Hematopoietic multipotent progenitor cell treated with erythropoietin and hydrocortisone succinate and interleukin-3 and kit ligand, for 8 days (in vitro differentiated cells): Measurements from ENCODE around the gene BBS9.
"Not testable (repeated sequence)": the region's sequence is repeated elsewhere in the genome, so short reads cannot be mapped to it uniquely, and the experiment has no call there.

ENCODE experiments used
- DNase-seq: peaks from one replicate; pipeline ENCODE4 v3.0.0-alpha.2; 2015

Gene BBS9

GRCh38 chr7:33287738-33288137 lies 158.4 kb downstream of the BBS9 start:
- no peak for DNase-seq

DNA sequence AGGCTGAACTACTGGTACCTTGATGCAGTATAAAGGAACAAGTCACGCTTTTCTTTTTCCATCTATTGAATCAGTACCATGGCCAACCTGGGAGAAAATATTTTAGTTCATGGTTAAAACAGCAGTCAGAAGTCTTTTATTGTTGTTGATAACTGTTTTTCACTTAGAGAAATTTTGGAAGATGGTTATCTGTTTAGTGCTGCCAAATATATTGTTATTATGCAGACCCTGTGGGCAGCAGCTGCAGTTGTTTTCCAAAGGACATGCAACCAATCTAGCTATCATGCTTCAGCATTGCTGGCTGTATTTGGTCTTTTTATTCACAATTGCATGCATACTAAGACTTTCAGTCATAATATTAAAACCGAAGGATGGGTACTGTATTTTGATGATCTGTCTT lies 169.5 kb downstream of the BBS9 start:
- no peak for DNase-seq

- DNase-seq, result no peak
Observed at GRCh38 chr7:33299425-33299824, 170.1 kb downstream of the BBS9 start.

- DNase-seq, result no peak
Observed at GRCh38 chr7:33300131-33300530, 170.8 kb downstream of the BBS9 start.

GRCh38 chr7:33300742-33301141 lies 171.4 kb downstream of the BBS9 start:
- no peak for DNase-seq

- not testable (repeated sequence) for DNase-seq
Observed at GRCh38 chr7:33303978-33304557, 174.7 kb downstream of the BBS9 start.

GRCh38 chr7:33307205-33307604 lies 177.8 kb downstream of the BBS9 start:
- no peak for DNase-seq

DNA sequence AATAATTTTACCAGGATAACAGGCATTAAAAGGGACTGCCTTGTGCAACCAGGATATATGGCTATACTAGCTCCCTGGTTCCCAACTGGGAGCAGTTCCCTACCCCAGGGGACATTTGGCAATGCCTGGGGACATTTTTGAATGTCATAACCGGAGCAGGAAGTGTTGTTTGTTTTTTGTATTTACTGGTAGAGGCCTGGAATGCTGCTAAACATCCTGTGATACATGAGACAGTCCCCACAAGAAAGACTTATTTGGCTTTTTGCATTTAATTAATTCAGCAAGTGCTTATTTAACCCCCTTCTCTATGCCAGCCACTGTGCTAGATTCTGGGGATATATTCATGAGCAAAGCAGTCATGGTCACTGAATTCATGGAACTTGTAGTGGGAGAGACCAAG lies 181.2 kb downstream of the BBS9 start:
- no peak for DNase-seq

- DNase-seq, result no peak
Observed at GRCh38 chr7:33325754-33326484, 196.6 kb downstream of the BBS9 start.

GRCh38 chr7:33326485-33326848 lies 197.1 kb downstream of the BBS9 start:
- no peak for DNase-seq

DNA sequence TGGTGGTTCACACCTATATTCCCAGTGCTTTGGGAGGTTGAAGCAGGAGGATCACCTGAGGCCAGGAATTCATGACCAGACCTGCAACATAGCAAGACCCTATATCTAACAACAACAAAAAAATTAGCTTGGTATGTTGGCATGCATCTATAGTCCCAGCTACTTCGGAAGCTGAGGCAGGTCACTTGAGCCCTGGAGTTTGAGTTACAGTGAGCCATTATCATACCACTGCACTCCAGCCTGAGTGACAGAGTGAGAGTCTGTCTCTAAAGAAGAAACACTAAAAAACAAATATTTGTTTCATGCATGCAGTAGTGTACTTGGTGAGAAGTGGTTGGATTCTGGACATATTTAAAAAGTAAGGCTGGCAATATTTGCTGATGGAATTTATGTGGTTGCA lies 198.1 kb downstream of the BBS9 start:
- DNase-seq, result no peak

DNA sequence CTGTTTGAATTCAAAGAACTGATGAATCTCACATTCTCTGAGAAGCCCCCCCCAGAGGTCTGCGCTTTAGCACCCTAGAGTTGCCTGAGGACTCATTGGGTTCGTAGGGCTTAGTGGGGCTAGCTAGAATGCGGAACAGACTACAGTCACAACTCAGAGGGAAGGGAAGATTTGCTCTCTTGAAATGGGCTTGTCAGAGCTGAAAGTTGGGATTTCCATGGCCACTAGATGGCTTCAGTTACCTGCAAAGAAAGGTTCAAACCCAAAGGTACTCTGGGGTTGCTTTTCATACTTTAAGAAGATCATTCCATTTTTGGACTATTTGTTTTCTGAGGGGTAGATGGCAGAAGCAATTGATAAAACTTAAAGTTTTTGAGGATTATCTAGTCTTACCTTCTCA lies 205.0 kb downstream of the BBS9 start:
- peak; percentile 12 for DNase-seq

- no peak for DNase-seq
Observed at GRCh38 chr7:33336820-33337219, 207.5 kb downstream of the BBS9 start.

DNA sequence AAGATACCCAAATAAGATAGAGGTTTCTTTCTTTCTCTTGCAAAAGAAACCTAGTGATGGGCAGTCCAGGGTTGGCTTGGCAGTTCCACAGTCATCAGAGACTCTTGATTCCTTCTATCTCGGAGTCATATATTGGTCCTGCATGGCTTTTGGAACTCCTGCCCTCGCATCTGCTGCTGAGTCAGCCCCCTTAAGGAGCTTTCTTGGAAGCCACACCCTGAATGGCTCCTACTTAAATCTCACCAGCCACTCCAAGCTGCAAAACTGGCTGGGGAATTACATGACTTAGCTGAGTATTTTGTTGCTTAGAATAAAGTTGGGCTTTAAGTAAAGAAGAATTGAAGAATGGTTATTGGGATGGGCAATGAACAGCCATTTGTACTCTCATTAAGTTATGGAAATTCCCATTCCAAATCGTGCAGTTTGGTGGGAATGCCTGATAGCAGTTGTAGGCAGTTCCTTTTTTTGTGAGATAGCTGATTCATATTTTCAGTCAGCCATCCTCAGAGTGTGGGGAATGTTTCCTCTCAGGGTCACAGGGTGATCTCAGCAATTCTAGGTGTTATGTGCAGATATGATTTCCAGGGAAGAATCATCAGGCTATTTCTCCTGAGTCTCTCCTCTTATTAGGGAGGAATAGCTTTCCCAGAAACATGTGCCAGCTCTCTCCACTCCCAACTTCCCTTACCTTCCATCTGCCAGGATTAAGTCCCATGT lies 209.9 kb downstream of the BBS9 start:
- no peak for DNase-seq

- no peak for DNase-seq
Observed at GRCh38 chr7:33346055-33346454, 216.7 kb downstream of the BBS9 start.

DNA sequence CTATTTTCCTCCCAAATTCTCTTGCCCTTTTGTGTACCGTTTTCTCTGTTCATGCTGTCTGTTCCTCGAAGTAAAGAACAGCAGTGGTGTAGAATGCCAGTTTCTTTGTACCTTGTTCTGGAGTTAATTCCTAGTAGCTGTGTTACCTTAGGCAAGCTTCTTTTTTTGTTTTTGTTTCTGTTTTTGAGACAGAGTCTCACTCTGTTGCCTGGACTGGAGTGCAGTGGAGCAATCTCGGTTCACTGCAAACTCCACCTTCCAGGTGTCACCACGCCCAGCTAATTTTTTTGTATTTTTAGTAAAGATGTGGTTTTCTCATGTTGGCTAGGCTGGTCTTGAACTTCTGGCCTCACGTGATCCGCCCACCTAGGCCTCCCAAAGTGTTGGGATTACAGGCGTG lies 221.2 kb downstream of the BBS9 start:
- no peak for DNase-seq

DNA sequence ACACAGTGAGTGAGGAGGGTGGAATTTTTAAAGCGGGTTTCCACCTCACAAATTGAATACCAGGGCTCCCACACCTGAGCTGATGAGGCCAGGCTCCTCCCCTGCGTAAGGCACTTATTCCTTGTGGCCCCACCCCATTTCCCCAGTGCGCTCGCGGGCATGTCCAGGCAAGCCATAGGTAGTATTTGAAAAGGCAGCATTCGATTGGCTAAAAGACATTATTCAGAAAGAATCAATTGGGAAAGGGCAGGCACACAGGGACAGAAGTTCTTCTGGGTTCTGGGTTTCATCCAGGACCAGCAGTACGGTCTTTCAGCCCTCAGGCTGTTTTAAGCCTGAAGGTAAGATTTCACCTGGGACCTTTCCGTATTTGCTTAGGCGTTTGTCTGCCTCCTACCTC lies 222.3 kb downstream of the BBS9 start:
- no peak for DNase-seq

DNA sequence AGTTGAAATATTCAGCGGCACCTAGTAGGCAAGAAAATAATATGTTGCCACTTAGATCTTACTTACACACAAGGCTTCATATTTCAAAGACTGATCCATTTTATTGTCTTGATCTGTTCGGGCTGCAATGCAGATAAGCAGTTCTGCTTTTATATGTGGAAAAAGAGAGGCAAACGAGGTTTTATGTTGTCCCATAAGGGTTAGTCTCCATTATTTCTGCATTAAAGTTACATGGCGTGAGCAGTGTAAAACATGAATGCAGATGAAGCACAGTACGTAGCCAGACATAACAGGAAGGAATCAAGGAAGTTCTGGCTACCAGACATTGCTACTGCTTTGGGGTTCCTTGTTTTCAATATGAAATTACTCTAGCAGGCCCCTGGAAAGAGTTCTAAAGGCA lies 224.8 kb downstream of the BBS9 start:
- no peak for DNase-seq

- DNase-seq, result no peak
Observed at GRCh38 chr7:33355386-33355785, 226.0 kb downstream of the BBS9 start.

GRCh38 chr7:33356336-33356735 lies 227.0 kb downstream of the BBS9 start:
- DNase-seq, result no peak

GRCh38 chr7:33357846-33358245 lies 228.5 kb downstream of the BBS9 start:
- no peak for DNase-seq

DNA sequence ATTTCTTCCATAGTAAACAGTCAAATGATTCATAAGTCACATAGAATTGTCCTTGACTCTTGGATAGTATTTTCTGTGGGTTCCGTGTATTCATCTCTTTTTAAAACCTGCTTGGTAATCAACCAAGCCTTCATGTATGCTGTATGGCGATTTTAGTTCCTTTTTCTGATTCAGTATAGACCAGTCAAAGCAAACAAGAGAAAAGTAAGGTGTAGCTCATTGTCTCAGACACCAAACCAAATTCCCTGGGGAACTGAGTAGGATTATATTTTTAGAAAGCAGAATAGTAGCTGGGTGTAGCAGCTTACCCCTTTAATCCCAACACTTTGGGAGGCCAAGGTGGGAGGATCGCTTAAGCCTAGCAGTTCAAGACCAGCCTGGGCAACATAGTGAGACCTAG lies 240.5 kb downstream of the BBS9 start:
- DNase-seq, result no peak

GRCh38 chr7:33373195-33373594 lies 243.8 kb downstream of the BBS9 start:
- DNase-seq, result no peak

DNA sequence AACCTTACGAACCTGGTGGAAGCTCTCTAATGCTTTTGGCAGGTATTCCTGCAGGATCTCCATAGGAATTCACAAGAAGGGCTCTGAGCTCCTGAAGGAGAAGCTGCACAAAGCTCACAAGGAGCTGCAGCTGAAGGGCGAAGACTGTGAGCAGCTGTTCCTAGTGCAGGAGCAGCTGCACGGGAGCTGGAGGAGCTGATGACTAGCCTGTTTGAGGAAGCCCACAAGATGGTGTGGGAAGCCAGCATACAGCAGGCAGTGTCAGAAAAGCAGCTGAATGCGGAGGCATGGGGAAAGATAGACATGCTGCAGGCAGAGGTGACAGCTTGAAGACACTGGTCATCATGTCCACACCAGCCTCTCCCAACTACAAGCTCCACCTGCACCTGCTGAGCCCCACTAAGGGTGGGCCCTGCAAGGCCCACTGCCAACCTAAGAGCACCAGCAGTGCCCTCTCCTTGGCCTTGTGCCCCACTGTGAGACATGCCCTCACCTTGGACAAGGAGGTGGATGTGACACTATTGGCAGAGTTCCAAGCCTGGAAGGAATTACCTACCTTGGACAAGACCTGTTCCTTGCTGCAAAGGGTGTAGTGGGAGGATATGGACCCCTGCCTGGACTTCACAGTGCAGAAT lies 250.6 kb downstream of the BBS9 start:
- DNase-seq, result no peak
